Left hindlimb (tissue), 1 donor: ENCODE data around the gene ASPHD2.
A peak's percentile ranks its signal among the peaks of the same experiment; 100 is the strongest.
"Not testable (repeated sequence)": the region's sequence is repeated elsewhere in the genome, so short reads cannot be mapped to it uniquely, and the experiment has no call there.

Source experiments
- DNase-seq: peaks from one replicate; pipeline ENCODE4 v3.0.0-alpha.2; 2018

ASPHD2 gene, protein sequence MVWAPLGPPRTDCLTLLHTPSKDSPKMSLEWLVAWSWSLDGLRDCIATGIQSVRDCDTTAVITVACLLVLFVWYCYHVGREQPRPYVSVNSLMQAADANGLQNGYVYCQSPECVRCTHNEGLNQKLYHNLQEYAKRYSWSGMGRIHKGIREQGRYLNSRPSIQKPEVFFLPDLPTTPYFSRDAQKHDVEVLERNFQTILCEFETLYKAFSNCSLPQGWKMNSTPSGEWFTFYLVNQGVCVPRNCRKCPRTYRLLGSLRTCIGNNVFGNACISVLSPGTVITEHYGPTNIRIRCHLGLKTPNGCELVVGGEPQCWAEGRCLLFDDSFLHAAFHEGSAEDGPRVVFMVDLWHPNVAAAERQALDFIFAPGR

DNA sequence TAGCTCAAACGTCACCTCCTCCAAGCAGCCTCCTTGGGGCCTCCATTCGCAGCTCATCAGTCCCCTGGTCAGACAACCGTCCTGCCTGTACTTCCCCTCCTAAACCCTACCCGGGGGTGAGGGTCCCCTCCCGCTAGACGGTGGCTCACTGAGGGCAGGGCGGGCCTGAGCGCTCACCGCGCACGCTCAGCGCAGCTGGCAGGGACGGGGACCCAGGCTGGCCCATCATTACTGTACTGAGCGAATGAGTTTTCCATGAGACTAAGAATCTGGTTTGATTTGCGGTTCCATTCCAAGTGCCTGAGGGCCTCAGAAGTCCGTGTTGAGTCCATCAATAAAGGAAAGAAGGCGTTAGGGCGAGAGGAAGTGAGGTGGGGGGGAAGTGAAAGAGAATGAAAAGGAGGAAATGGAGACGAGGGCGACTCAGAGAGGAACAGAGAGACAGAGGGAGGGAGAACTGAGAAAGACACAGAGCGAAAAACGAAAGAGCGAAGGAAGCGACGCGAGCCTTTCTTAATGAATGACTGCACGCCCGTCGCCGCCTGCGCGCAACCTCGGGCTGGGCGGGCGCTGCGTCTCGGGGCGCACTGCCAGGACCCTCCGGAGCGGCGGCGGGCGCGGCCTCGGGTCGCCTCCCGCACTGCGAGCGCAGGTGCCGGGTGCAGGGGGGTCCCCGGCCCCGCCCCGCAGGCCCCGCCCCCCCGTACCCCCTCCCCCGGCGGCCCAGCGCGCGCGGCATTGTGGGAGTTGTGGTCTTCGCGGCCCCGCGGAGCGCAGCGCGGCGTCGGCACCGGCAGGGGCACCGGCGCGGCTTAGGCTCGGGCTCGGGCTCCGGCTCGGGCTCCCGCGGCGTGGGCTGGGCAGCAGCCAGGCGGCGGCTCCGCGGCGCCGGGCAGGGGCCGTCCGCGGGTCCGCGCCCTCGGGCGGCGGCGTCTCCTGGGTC is at the start of gene ASPHD2:
Gene ASPHD2, plus strand, starts transcription at position 746 of the 943 bp plus-strand sequence. CDS start 4,356 bp downstream, outside the sequence.
- peak; percentile 77 for DNase-seq

DNA sequence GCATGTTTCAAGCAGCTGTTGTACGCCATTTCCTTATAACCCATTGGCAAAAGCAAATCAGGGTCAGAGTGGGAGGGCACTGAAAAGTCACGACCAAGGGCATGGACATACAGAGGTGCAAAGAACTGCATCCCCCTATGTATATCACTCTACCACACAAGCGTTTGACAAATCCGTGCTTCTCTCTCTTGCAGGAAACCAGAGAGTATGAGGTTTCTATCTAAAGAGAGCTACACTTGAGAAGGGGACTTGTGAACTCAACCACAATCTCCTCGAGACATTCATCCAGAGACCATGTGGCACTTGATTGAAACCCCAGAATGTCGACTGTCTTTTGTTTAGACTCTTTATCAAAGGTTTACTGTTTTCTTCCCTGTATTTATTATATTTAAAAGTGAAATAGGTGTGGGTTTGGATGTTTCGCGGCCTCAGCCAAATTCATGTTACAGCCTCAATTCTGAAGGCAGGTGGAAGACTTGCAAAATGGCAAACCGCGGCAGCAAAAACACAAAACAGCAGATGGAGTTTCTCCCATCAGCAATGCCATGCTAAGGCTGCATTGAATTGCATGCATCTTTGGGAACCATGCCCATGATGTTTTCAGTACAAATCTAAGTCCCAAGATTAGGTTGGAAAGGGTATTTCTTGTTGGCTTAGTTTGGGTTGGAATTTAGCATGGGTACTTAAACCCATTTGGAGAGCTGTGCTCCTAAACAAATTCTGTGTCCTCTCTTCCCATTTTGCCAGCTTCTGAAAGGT is 48.8 kb upstream of the ASPHD2 start:
- DNase-seq, result no peak

DNA sequence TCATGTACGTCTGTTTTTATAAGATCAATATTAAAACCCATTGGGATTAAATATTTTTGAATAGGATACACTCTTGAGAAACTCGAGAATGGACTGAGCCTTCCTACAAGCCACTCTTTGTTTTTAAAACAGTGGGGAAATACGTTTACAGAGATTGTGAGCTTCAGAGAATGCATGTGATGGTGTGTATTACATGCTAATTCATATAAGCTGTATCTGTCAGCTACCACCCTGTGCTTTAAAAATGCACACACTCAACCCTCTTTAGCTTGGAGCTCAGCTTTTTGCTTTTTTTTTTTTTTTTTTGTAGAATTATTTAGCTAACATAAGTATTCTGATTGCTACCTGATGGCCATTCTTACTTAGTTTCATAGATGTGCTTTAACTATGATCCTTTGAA is 46.3 kb upstream of the ASPHD2 start:
- no peak for DNase-seq

DNA sequence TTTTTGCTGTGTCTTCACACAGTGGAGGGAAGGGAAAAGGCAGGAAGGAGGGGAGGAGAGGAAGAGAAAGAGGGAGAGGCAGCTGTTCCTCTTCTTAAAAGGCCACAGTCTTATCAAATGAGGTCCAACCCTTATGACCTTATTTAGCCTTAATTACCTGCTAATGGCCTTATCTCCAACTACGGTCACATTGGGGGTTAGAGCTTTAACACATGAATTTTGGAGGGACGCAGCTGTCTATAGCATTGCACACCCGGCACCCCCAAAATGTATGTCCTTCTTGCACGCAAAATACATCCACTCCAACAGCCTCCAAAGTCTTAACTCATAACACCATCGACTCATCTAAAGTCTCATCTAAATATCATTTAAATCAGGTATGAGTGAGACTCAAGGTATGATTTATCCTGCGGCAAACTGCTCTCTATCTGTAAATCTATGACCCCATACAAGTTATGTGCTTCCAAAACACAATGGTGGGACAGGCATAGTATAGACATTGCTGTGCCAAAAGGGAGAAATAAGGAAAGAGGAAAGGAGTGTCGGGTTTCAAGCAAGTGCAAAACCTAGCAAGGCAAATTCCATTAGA is 45.0 kb upstream of the ASPHD2 start:
- no peak for DNase-seq

DNA sequence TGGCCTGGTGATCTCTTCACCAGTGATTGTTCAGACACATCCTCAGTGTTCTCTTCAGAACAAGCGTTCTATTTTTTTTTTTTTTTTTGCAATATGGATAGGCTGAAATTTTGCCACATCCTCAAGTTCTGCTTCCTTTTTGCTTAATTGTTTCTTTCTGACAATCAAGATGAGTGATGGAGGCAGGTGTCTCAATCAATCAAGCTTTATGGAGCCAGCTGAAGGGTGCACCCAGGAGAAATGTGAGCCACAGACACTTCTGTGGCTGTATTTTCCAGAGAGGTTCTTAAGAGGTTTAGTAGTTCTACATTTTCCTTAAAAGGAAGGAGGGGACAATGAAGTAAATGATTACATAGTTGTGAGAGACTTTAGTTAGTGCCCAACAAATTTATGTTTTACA is 43.9 kb upstream of the ASPHD2 start:
- no peak for DNase-seq

DNA sequence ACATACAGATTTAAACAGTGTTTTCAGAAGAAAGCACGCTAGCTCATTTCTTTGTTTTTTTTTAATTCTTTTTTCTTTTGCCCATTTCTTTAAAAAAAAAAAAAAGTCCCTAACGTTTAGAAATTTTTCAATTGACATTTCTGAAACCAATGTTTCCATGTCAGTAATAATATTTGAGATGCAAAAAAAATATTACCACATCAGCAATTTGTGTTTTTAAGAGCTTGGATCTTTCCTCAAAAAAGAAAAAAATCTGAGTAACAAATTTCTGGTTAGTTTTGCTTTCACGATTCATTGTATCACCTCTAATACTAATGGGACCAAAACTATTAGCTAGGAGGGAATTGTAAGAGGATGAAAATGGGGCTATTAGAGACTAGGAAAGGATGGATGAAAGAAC is 39.9 kb upstream of the ASPHD2 start:
- DNase-seq, result no peak

DNA sequence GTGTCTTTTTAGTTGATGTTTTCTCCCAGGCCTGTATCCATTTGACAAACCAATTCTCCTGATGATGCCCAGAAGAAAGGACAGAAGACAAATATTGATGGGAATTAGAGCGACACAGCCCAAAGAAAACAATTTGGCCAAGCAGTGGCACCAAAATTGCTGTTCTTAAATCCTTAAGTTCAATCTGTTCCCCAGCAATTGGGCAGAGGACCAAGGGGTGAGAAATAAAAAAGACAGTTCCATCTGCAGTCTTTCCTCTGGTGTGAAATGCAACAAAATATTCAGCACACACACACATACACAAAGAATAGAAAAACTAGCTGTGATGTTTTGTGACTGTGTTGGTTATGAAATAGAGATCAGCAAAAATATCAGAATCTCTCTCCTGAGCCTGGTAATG is 38.0 kb upstream of the ASPHD2 start:
- DNase-seq, result no peak

DNA sequence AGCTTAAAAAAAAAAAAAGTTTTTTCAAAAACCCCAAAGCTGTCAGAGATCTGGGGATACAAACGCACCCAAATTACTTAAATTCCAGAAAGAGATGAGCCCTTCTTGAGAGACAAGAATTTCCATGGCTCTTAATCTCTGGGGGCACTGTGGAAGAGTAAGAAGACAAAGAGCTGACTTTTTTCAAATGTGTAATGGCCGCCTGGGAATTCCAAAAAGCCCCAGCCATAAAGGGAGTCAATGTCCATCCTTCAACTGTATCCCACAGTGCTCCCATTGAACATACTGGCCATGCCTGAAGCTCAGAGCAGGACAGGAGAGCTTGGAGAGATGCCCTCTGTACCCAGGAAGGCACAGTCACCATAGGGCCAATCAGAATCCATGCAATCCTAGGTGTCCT is 37.4 kb upstream of the ASPHD2 start:
- DNase-seq, result no peak

DNA sequence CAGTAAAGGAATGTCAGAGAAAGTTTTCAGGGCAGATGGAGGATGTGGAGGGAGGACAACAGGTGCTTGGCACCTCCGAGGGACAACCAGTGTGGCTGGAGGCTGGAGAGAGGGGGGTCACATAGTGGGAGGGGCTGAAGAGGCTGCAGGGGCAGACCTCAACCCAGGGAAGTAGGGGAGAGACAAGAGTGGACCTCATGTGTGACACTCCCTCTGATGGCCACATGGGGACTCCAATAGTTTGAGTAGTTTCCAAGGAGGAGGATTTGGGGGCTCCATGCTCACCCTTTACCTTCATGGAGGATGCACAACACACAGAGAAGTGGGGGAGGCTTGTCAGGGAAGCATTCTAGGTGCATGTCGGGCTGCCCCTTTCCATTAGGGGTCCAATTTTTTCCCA is 35.1 kb upstream of the ASPHD2 start:
- no peak for DNase-seq

DNA sequence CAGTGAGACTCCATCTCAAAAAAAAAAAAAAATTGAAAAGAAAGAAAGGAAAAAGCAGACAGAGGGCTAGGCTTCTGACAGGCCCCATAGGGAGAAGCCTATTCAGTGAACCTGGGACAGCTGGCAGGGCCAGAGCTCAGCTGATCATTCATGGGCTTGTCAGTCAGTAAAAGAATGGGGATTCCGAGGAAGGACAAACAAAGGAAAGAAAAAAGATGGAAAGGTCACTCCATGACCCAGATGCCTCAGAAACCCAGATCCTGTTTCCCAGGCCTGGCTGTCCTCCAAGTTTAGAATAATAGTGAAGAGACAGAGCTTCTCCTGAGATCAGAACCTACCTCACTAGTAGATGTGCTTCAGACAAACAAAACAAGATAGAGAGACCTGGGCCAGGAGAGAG is 34.3 kb upstream of the ASPHD2 start:
- no peak for DNase-seq

DNA sequence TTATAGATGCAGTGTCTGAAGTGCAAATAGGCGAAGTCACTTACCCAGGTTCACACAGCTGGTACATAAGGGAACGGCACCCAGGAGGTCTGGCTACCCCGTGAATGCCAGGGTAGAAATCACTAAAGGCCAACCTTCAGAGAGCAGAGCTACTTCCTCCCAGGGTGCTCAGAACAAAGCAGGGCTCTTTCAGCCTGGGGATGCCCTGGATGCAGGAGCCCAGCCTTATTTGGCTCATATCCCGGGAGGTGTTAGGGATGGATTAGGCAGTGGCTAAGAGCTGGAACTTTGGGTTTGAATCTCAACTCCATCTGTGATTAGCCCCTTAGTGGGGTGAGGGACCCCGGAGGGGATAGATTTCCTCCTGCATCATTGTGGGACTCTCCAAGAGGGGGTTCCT is 33.1 kb upstream of the ASPHD2 start:
- no peak for DNase-seq

DNA sequence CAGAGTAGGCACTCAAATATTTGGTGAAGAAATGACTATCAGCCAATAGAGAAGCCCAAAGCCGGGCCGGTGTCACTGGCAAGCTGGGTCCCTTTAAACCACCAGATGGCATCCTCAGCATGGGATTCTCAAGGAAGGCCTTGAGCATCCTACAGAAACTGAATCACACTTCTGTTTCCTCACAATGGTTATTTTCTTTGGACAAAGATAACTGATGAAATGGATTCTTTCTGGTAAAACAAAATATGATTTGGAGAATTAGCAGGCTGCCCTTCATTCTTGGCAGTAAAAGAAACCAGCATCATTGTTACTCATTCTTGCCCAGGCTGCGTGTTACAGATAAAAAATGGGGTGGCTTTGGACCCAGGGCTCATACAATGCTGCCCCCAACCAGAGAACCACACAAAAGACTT is 30.3 kb upstream of the ASPHD2 start:
- no peak for DNase-seq

DNA sequence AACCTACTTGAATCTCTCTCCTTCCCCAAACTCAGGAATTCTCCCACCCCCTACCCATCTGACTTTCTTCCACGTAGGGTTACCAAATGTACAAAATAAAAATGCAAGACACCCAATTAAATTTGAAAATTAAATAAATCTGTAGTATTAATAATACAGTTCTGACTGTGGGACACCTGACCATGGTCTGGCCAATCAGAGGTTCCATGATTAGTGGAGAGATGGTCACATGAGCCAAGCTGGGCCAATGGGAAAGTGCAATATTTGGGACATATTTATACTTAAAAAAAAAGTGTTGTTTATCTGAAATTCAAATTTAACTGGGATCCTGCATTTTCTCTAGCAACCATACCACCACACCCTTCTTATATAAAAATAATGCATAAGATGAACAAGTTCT is 29.8 kb upstream of the ASPHD2 start:
- DNase-seq, result no peak

DNA sequence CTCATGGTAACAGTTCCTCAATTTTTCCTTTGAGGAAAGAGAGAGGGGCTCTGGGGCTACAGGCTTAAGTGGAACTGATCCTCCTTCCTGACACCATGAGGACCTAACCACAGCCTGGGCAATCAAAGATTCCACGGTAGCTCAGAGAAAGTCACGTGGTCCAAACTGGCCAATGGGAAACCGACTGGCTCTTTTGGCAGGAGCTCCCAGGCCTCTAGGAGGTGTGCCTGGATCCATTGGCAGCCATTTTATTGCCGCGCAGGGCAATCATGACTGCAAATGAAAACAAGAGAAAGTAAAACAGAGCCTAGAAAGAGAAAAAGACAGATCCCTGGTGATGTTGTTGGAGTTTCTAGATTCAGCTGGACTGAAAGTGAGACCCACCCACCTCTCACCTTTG is 27.3 kb upstream of the ASPHD2 start:
- no peak for DNase-seq

DNA sequence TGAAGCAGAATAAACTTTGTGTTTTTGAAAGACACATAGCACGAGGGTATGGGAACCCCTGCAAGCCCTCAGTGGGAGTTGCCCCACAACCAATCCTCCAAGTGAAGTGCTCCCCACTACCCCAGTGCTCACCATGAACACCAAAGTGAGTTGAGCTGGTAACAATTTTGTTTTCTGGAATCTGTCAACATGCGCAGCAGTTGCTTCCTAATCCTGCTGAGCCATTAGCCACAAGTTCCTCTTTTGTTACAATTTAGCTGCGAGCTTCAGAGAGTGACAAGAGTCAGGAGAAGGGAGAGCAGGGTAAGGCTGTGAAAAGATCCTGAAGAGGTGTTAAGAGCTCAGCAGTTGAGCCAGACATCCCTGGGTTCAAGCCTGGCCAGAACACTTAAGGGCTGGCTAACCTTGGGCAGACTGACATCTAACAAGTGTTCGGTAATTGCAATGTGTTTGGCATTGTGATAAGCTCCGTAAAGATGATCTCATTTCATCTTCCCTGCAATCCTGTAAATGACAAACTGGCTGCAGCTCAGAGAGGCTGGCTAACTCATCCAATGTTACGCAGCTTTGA is 24.1 kb upstream of the ASPHD2 start:
- DNase-seq, result no peak

DNA sequence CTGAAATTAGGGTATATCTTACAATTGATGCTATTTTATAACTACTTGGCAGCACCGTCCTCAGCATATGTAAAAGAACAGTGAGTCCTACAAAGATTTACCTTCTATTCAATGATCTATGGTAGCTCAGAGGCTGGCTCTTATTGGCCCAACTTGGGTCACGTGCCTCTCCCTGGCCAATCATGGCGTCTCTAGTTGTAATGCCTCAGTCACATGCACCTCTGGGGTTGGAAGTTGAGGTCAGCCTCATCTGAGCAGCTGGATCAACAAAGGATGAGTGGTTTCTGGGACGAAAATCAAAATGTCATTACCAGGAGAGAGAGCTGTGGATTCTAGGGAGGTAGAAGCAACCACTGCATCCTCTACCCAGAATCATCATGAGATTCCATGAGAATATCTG is 22.9 kb upstream of the ASPHD2 start:
- DNase-seq, result no peak

DNA sequence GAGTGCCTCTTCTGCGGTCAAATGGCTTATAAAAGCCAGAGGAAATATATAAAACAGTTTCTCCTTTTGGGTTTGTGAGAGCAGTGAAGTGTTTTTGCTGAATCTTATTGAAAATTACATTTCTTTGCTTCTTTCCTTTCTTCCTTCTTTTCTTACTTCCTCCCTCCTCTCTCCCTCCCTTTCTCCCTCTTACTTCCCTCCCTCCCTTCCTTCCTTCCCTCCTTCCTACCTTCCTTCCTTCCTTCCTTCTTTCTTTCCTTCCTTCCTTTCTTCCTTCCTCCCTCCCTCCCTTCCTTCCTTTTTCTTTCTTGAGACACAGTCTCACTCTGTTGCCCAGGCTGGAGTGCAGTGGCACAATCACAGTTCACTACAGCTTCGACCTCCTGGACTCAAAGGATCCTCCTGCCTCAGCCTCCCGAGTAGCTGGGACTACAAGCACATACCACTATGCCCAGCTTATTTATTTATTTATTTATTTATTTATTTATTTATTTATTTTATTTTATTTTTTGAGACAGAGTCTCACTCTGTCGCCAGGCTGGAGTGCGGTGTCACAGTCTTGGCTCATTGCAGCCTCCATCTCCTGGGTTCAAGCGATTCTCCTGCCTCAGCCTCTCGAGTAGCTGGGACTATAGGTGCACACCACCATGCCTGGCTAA is 20.4 kb upstream of the ASPHD2 start:
- DNase-seq, result not testable (repeated sequence)

DNA sequence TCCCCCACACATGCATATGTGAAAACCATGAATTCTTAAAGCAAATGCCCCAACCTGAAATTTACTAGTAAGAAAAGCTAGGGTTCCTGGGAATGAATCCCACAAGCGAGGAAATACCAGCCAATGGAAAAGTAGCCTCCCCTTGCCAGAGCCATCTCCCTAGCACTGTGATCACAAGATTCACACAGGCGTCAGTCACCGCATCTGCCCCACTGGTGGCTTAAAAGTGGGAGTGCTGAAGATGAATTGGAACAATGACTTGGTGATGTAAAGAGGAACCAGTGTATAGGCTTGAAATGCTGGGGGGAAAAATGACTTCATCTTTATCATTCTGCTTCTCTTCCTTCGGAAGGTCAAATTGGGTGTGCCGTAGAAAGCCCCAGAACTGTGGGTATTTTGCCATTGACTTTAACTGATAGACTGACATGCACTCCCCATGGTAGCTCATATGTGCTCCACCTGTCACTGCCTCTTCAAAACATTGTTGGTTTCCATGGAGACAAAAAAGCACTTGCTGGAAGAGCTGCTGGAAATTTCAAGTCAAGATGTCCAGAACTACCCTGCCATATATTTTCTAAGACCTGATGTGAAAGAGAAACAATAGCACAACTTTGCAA is 19.2 kb upstream of the ASPHD2 start:
- DNase-seq, result no peak

DNA sequence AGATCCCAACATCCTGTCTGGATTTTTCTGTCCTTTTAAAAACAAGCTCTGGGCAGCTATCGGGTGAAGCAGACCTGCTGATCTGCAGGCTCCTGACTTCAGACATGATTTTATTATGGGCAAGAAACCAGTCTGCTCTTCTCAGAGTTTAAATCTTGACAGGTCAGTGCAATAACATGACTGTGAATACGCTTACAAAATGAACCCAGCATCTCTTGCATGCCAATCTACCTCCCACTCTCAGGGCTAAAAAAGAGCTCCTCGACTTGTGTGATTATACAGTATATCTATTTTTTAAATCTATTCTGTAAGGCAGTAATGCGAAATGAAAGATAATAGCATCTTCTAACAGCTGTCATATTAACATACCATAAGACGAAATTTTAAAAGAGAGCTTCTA is 18.7 kb upstream of the ASPHD2 start:
- no peak for DNase-seq

DNA sequence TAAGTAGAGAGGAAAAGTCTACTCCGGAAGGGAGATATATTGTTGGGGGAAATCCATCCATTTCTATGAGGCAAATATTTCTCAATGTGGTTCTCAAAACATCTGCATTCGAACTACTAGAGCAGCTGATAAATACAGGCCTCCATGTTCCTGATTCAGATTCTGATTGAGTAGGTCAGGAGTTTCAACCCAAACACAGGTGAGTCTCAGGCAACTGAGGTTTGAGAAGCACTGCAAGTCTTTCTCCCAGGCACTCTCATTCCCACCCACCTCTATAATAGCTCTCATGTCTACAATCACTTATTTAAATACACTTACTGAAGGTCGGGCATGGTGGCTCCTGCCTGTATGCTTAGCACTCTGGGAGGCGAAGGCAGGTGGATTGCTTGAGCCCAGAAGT is 14.7 kb upstream of the ASPHD2 start:
- DNase-seq, result no peak

DNA sequence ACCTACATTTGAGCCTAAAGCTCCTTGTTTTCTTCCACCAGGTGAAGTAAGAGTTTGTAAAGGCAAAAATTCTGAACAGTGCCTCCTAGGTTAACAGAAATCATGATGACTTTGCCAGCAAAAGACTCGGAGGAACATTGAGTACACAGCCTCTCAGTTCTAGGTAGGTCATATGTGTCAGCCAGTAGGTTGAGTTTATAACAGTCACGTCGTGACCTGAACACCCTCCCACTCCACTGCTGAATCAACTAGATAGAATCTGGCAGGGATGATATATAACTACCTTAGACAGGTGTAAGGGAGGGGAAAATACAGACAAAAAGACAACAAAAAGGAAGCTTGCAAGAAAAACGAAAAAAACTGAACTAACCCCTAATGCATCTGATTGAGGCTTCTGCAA is 12.8 kb upstream of the ASPHD2 start:
- no peak for DNase-seq
